ENCODE measurements around the gene SSBP4. TPM values are rescaled to one million over a fixed set of nuclear protein-coding genes. Genes with fewer than 3 reads are reported as not detected.
A peak's percentile ranks its signal among the peaks of the same experiment; 100 is the strongest.

The SSBP4 gene
- total and polyA plus RNA-seq, 2 of the 8 experiments (the other 6 are each of a cell fraction or from before 2014, with no cell fraction given) = 26.4 to 33.7 TPM

DNA sequence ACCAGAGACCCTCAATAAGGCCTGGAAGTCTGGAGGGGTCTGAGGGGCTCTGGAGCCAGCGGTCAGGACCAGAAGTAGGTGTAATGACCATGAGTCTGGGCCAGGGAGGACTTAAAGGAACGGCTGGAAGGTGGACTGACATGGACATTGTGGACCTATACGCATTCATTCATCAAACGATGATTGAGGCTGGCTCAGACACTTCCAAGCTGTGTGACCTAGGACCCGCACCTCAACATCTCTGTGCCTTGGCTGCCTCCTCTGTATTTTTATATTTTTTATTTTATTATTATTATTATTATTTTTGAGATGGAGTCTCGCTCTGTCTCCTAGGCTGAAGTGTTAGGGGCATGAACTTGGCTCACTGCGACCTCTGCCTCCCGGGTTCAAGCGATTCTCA lies 12.4 kb upstream of the SSBP4 start:
- H3K79me2 ChIP-seq (ENCODE audit: control insufficient read depth in 1 of 2, insufficient read depth in 2 of 2, low read length in 2 of 2) = no peaks in the 10 kb centered on the region
- POLR2A ChIA-PET (ENCODE audit: partially characterized antibody) = interaction anchor here (0.6 to 1.6 kb wide), 2 partner anchors 35 to 125 kb away, joined by 3 to 7 read pairs; partner anchors contain the start of gene JUND
- DNase-seq (ENCODE audit: low read depth in 1 of 2, low spot score in 2 of 2) = no peak
- H3K56ac ChIP-seq (replicated peaks; ENCODE audit: insufficient read length, low read depth, low read length) = no peak overlapping the region
- no peak overlapping the region for H2BK12ac ChIP-seq (ENCODE audit: low read depth, low read length)
- FAIRE-seq = no peak
- CTCF ChIA-PET (ENCODE audit: partially characterized antibody) = interaction anchor here (0.6 to 12.8 kb wide), 10 partner anchors 9 to 131 kb away, joined by 3 to 174 read pairs (median 4); partner anchors contain the start of genes GDF15 and LRRC25
- no peak overlapping the region for H3K9ac ChIP-seq (replicated peaks in 1 of 4; ENCODE audit: extremely low read depth in 1 of 4, low read depth in 3 of 4, low read length in 3 of 4)
- no peak overlapping the region for H2BK20ac ChIP-seq (ENCODE audit: low read length)
- H4K91ac ChIP-seq (replicated peaks; ENCODE audit: insufficient read length, low read length) = no peak overlapping the region
- H3K36me3 ChIP-seq (ENCODE audit: control insufficient read depth in 2 of 4, insufficient read depth in 4 of 4, low read length in 3 of 4) = no peaks in the 10 kb centered on the region
- H4K20me1 ChIP-seq (replicated peaks in 1 of 2; ENCODE audit: control insufficient read depth in 1 of 2, insufficient read depth in 2 of 2, low read length in 2 of 2) = no peaks in the 10 kb centered on the region
- no peak overlapping the region for H3K4me3 ChIP-seq (ENCODE audit: extremely low read depth in 1 of 4, insufficient read depth in 2 of 4, low read depth in 3 of 4, low read length in 4 of 4)
- H4K8ac ChIP-seq (ENCODE audit: extremely low read depth, insufficient read depth, low read length) = 0 out of 2 replicates have a peak overlapping the region, but pooled peaks have one; percentile 35
- 90% methylated on average over 9 of the region's 9 CpGs; no CpG with 5 or more reads in 1 of the 2 experiments for WGBS, 2 experiments (ENCODE audit: extremely low coverage in 1 of 2, insufficient coverage in 1 of 2, insufficient read length in 1 of 2, insufficient replicate concordance in 2 of 2, low coverage in 1 of 2, low lambda C conversion rate in 2 of 2, missing lambda C conversion rate in 1 of 2)
- no peak overlapping the region for H3K18ac ChIP-seq (ENCODE audit: extremely low read depth, low read length)
- H3K9me3 ChIP-seq (ENCODE audit: insufficient read depth in 2 of 2, low read depth in 1 of 2, low read length in 1 of 2) = no peaks in the 10 kb centered on the region
- H3K4ac ChIP-seq (replicated peaks; ENCODE audit: insufficient read length, low read depth, low read length) = no peak overlapping the region
- no peak overlapping the region for H3K27ac ChIP-seq (ENCODE audit: low read depth, low read length)
- no peaks in the 10 kb centered on the region for H3K23me2 ChIP-seq (ENCODE audit: low read depth, low read length)
- TF ChIP-seq CHD1 (IDR thresholded peaks at IDR 0.05; ENCODE audit: low read depth, low read length) = no peak
- no peak overlapping the region for H2AK5ac ChIP-seq (ENCODE audit: low read depth, low read length)
- H4K5ac ChIP-seq (ENCODE audit: insufficient read length, low read depth, low read length) = no peak overlapping the region
- no peak overlapping the region for H3K14ac ChIP-seq (ENCODE audit: insufficient read length)
- no peaks in the 10 kb centered on the region for H3K27me3 ChIP-seq (replicated peaks in 1 of 4; ENCODE audit: control insufficient read depth in 3 of 4, extremely low read depth in 1 of 4, insufficient read depth in 3 of 4, low read length in 3 of 4)
- no peak overlapping the region for H3K23ac ChIP-seq (ENCODE audit: insufficient read length)
- H3K4me2 ChIP-seq (ENCODE audit: insufficient read depth in 1 of 2, low read depth in 2 of 2, low read length in 2 of 2) = no peak overlapping the region
- H2BK120ac ChIP-seq (replicated peaks; ENCODE audit: low read depth, low read length) = no peak overlapping the region
- H3K4me1 ChIP-seq (replicated peaks in 1 of 4; ENCODE audit: control insufficient read depth in 3 of 4, insufficient read depth in 4 of 4, low read length in 3 of 4) = no peaks in the 10 kb centered on the region
- H2BK5ac ChIP-seq (ENCODE audit: low read depth, low read length) = 0 out of 2 replicates have a peak overlapping the region, but pooled peaks have one; percentile 40
- no peak overlapping the region for H2AFZ ChIP-seq (ENCODE audit: low read length)
- 0 out of 2 replicates have a peak overlapping the region, but pooled peaks have one; percentile 92 for H2BK15ac ChIP-seq (ENCODE audit: low read length)
- no peaks in the 10 kb centered on the region for H3K79me1 ChIP-seq (ENCODE audit: low read depth, low read length)

Measured in H1 (cell line).